Panc1 (cell line): ENCODE results near the gene BAX.

Experiments used
- CTCF ChIP-seq: fragments of 450-650 bp; IDR thresholded peaks from 2 replicates; pipeline ENCODE4 v1.5.1; 2017; ENCODE audit warnings: mild to moderate bottlenecking
- POLR2AphosphoS5 ChIP-seq: IDR thresholded peaks from 2 replicates; pipeline ENCODE4 v1.6.1; 2012; ENCODE audit warnings: mild to moderate bottlenecking, low read depth, low read length, moderate library complexity
- REST ChIP-seq, 2 experiments: IDR thresholded peaks; 2 replicates each; pipeline ENCODE4 v1.6.1; 2011 to 2012; ENCODE audit warnings: low read depth in 2 of 2, control low read depth in 1 of 2, low read length in 1 of 2, mild to moderate bottlenecking in 1 of 2, moderate library complexity in 1 of 2; ENCODE audit not compliant: insufficient read depth in 1 of 2

GRCh38 chr19:48950159-48950558 is 4.5 kb upstream of the BAX start:
- TF ChIP-seq CTCF (no peak), REST (IDR thresholded peaks at IDR 0.05; ENCODE audit: insufficient read depth in 1 of 2, low read depth in 2 of 2, low read length in 1 of 2) (no peak), POLR2AphosphoS5 (no peak)
